Keratinocyte (primary cell): ENCODE measurements around the gene USP4.

ENCODE experiments used
- EZH2 ChIP-seq: IDR thresholded peaks from one replicate; pipeline ENCODE4 v1.6.1; 2012; ENCODE audit warnings: inconsistent platforms, mild to moderate bottlenecking, low read length, moderate library complexity
- TF ChIP-seq, protein P1 (sequence below), 3 experiments: IDR thresholded peaks in 1 of 3; conservative IDR thresholded peaks in 1 of 3; optimal IDR thresholded peaks in 1 of 3; 2 replicates in 2 of 3; 3 replicates in 1 of 3; pipeline versions ENCODE3 to v1.5.1; 2011; ENCODE audit warnings: low read length in 3 of 3, mild to moderate bottlenecking in 3 of 3, moderate library complexity in 2 of 3, control low read depth in 1 of 3, inconsistent platforms in 1 of 3; ENCODE audit not compliant: insufficient read depth in 2 of 3; ENCODE audit errors: extremely low read depth in 1 of 3

DNA sequence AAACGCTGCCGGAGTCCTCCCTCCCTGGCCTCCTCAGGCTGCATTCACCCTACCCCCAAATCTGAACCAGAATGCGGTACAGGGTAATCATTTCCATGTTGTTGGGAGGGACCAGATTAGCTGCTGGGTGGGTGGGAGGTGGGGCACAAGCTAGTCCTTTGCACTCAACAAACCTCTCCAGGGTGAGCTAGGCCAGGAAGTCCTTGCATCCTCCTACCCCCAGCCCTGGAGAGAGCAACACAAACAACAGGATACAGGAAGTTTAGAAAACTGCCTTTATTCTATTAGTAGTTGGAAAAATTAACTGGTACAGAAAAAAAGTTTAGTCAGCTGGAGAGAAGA, 19.0 kb upstream of the USP4 start:
- TF ChIP-seq, protein P1, sequence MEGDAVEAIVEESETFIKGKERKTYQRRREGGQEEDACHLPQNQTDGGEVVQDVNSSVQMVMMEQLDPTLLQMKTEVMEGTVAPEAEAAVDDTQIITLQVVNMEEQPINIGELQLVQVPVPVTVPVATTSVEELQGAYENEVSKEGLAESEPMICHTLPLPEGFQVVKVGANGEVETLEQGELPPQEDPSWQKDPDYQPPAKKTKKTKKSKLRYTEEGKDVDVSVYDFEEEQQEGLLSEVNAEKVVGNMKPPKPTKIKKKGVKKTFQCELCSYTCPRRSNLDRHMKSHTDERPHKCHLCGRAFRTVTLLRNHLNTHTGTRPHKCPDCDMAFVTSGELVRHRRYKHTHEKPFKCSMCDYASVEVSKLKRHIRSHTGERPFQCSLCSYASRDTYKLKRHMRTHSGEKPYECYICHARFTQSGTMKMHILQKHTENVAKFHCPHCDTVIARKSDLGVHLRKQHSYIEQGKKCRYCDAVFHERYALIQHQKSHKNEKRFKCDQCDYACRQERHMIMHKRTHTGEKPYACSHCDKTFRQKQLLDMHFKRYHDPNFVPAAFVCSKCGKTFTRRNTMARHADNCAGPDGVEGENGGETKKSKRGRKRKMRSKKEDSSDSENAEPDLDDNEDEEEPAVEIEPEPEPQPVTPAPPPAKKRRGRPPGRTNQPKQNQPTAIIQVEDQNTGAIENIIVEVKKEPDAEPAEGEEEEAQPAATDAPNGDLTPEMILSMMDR (optimal IDR thresholded peaks at IDR 0.05 in 1 of 3, IDR thresholded peaks at IDR 0.05 in 1 of 3, conservative IDR thresholded peaks at IDR 0.05 in 1 of 3; ENCODE audit: extremely low read depth in 1 of 3, insufficient read depth in 2 of 3, low read length in 3 of 3), result no peak
- TF ChIP-seq EZH2, result no peak
